Mesenchymal stem cell (in vitro differentiated cells and primary cell): ENCODE results near the gene SLC6A1.
A peak's percentile ranks its signal among the peaks of the same experiment; 100 is the strongest.
"Not testable (repeated sequence)": the region's sequence is repeated elsewhere in the genome, so short reads cannot be mapped to it uniquely, and the experiment has no call there.

Experiments used
- DNase-seq: peaks from one replicate; pipeline ENCODE4 v3.0.0-alpha.2; 2013
- H2AFZ ChIP-seq: one replicate; pipeline ENCODE4 v1.6.1; 2013; ENCODE audit warnings: low read depth, mild to moderate bottlenecking, control low read depth, inconsistent platforms, low read length, moderate library complexity
- H2AK5ac ChIP-seq: 2 replicates; pipeline ENCODE4 v1.6.1; 2013; ENCODE audit warnings: low read length, moderate library complexity, mild to moderate bottlenecking, inconsistent platforms; ENCODE audit not compliant: severe bottlenecking
- H2BK120ac ChIP-seq: one replicate; pipeline ENCODE4 v1.6.1; 2013; ENCODE audit warnings: low read depth, mild to moderate bottlenecking, inconsistent platforms, low read length, moderate library complexity
- H2BK12ac ChIP-seq, 2 experiments: one replicate each; pipeline ENCODE4 v1.6.1; 2013; ENCODE audit warnings: inconsistent platforms in 2 of 2, low read length in 2 of 2, mild to moderate bottlenecking in 2 of 2, moderate library complexity in 2 of 2, control low read depth in 1 of 2
- H2BK15ac ChIP-seq: one replicate; pipeline ENCODE4 v1.6.1; 2013; ENCODE audit warnings: mild to moderate bottlenecking, low read depth, inconsistent platforms; ENCODE audit not compliant: poor library complexity, severe bottlenecking
- H2BK5ac ChIP-seq: 2 replicates; pipeline ENCODE4 v1.6.1; 2013; ENCODE audit warnings: low read depth, mild to moderate bottlenecking, low read length, control low read depth, inconsistent platforms; ENCODE audit not compliant: poor library complexity, severe bottlenecking
- H3K14ac ChIP-seq, 2 experiments: one replicate each; pipeline ENCODE4 v1.6.1; 2013; ENCODE audit warnings: inconsistent platforms in 2 of 2, low read length in 2 of 2, control low read depth in 1 of 2, mild to moderate bottlenecking in 1 of 2, moderate library complexity in 1 of 2
- H3K18ac ChIP-seq, 2 experiments: one replicate each; pipeline ENCODE4 v1.6.1; 2013; ENCODE audit warnings: inconsistent platforms in 2 of 2, low read length in 2 of 2, control low read depth in 1 of 2, low read depth in 1 of 2, mild to moderate bottlenecking in 1 of 2
- H3K23ac ChIP-seq, 2 experiments: one replicate each; pipeline ENCODE4 v1.6.1; 2013; ENCODE audit warnings: inconsistent platforms in 2 of 2, low read length in 2 of 2, mild to moderate bottlenecking in 2 of 2, moderate library complexity in 2 of 2, control low read depth in 1 of 2
- H3K27ac ChIP-seq: 2 replicates; pipeline ENCODE4 v1.5.1; 2013; ENCODE audit warnings: mild to moderate bottlenecking, moderate library complexity, low read length, control low read depth, inconsistent platforms; ENCODE audit not compliant: poor library complexity, severe bottlenecking
- H3K27me3 ChIP-seq, 2 experiments: 2 replicates each; pipeline versions ENCODE4 v1.6.1 to v1.7.0; 2013; ENCODE audit warnings: low read length in 2 of 2, mild to moderate bottlenecking in 2 of 2, moderate library complexity in 2 of 2, control low read depth in 1 of 2, inconsistent platforms in 1 of 2; ENCODE audit not compliant: control insufficient read depth in 1 of 2, insufficient read depth in 1 of 2
- H3K36me3 ChIP-seq, 2 experiments: 2 replicates each; pipeline versions ENCODE4 v1.6.1 to v1.7.0; 2013; ENCODE audit warnings: low read length in 2 of 2, control low read depth in 1 of 2, inconsistent platforms in 1 of 2, low read depth in 1 of 2, mild to moderate bottlenecking in 1 of 2; ENCODE audit not compliant: insufficient read depth in 2 of 2, control insufficient read depth in 1 of 2
- H3K4ac ChIP-seq, 2 experiments: one replicate each; pipeline ENCODE4 v1.6.1; 2013; ENCODE audit warnings: inconsistent platforms in 2 of 2, low read length in 2 of 2, mild to moderate bottlenecking in 2 of 2, moderate library complexity in 2 of 2, control low read depth in 1 of 2, low read depth in 1 of 2
- H3K4me1 ChIP-seq: 2 replicates; pipeline ENCODE4 v1.6.1; 2013; ENCODE audit warnings: low read depth, low read length, control low read depth; ENCODE audit not compliant: control insufficient read depth, insufficient read depth
- H3K4me2 ChIP-seq: 2 replicates; pipeline ENCODE4 v1.6.1; 2013; ENCODE audit warnings: low read length, mild to moderate bottlenecking, inconsistent platforms; ENCODE audit not compliant: poor library complexity, severe bottlenecking
- H3K4me3 ChIP-seq, 2 experiments: 2 replicates each; pipeline versions ENCODE4 v1.5.1 to v1.7.0; 2013; ENCODE audit warnings: low read length in 2 of 2, mild to moderate bottlenecking in 2 of 2, control low read depth in 1 of 2, low read depth in 1 of 2; ENCODE audit not compliant: insufficient read depth in 1 of 2
- H3K79me1 ChIP-seq: replicated peaks from 2 replicates; pipeline ENCODE4 v1.6.1; 2013; ENCODE audit warnings: mild to moderate bottlenecking, control low read depth, low read length, inconsistent platforms; ENCODE audit not compliant: poor library complexity, severe bottlenecking
- H3K9ac ChIP-seq: 2 replicates; pipeline ENCODE4 v1.7.0; 2013; ENCODE audit warnings: mild to moderate bottlenecking, low read length, moderate library complexity
- H3K9me3 ChIP-seq: 2 replicates; pipeline ENCODE4 v1.7.0; 2013; ENCODE audit warnings: mild to moderate bottlenecking, low read length; ENCODE audit not compliant: control insufficient read depth
- H4K8ac ChIP-seq: one replicate; pipeline ENCODE4 v1.6.1; 2013; ENCODE audit warnings: inconsistent platforms, mild to moderate bottlenecking, low read length, moderate library complexity
- H4K91ac ChIP-seq: one replicate; pipeline ENCODE4 v1.6.1; 2013; ENCODE audit warnings: mild to moderate bottlenecking, low read length, inconsistent platforms
- WGBS: methylation state at CpG from one replicate; pipeline ENCODE4 v1.1.7; 2013; ENCODE audit warnings: mixed read lengths; 5-methylcytosine and 5-hydroxymethylcytosine counted together

SLC6A1 gene

GRCh38 chr3:11060500-11061251, 68.1 kb downstream of the SLC6A1 start:
- WGBS: 18% methylated on average over 34 of the region's 35 CpGs
- no peak overlapping the region for H2BK5ac ChIP-seq
- no peak overlapping the region for H2BK120ac ChIP-seq
- H3K9me3 ChIP-seq: no peaks in the 10 kb centered on the region
- DNase-seq: peak; percentile 67
- H3K4me3 ChIP-seq: peak overlapping the region in 1 of 2 experiments; percentile 68
- peak overlapping the region; percentile 75 for H3K9ac ChIP-seq
- peaks cover 7% of the 10 kb centered on the region for H3K4me1 ChIP-seq
- H3K4ac ChIP-seq: no peak overlapping the region
- H3K36me3 ChIP-seq: no peaks in the 10 kb centered on the region
- H2AFZ ChIP-seq: peak overlapping the region; percentile 6
- H3K23ac ChIP-seq: peak overlapping the region in 1 of 2 experiments; percentile 61
- H2BK12ac ChIP-seq: peak overlapping the region in 1 of 2 experiments; percentile 40
- no peak overlapping the region for H3K27ac ChIP-seq
- peak overlapping the region; percentile 55 for H4K8ac ChIP-seq
- peak overlapping the region in 1 of 2 experiments; percentile 76 for H3K18ac ChIP-seq
- no peak overlapping the region for H2BK15ac ChIP-seq
- H4K91ac ChIP-seq: no peak overlapping the region
- no peaks in the 10 kb centered on the region for H3K79me1 ChIP-seq
- peak overlapping the region; percentile 66 for H3K4me2 ChIP-seq
- no peak overlapping the region for H2AK5ac ChIP-seq
- H3K14ac ChIP-seq: peak overlapping the region in 1 of 2 experiments; percentile 55
- peaks cover 15 to 34% of the 10 kb centered on the region in 2 experiments for H3K27me3 ChIP-seq

GRCh38 chr3:11061268-11061871, 68.8 kb downstream of the SLC6A1 start:
- H4K91ac ChIP-seq, H3K4me1 ChIP-seq, H2BK5ac ChIP-seq, H2AK5ac ChIP-seq, H3K79me1 ChIP-seq, H3K4ac ChIP-seq, H2BK120ac ChIP-seq, H3K36me3 ChIP-seq, H3K27ac ChIP-seq, H2BK12ac ChIP-seq, H3K18ac ChIP-seq, DNase-seq, H2BK15ac ChIP-seq, H3K9me3 ChIP-seq: not testable (repeated sequence)
- 39% methylated on average over 37 of the region's 41 CpGs for WGBS
- Histone ChIP-seq H3K4me2 (peak overlapping the region; percentile 66), H3K9ac (peak overlapping the region; percentile 75), H3K27me3 (peaks cover 8 to 27% of the 10 kb centered on the region in 2 experiments), H3K23ac (peak overlapping the region in 1 of 2 experiments; percentile 61), H4K8ac (peak overlapping the region; percentile 36), H3K4me3 (peak overlapping the region in 1 of 2 experiments; percentile 68), H3K14ac (peak overlapping the region in 1 of 2 experiments; percentile 55), H2AFZ (peak overlapping the region; percentile 6)

DNA sequence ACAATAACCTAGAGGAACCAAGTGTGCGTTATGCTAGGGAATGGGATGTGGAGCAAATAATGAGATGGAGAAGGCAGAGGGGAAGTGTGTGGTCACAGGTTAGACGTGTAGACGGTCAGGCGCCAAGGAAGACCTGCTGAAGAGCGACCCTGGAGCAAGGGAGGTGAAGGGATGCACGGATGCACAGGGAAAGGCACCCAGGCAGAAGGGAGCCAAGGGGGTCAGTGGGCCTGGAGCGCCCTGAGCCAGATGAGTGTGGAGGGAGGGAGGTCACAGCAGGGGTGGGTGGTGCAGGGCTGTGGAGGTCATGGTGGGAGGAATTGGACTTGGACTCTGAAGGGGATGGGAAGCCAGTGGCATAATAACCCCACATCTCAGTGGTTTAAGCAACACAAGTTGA, 70.2 kb downstream of the SLC6A1 start:
- Histone ChIP-seq H3K4ac (no peak overlapping the region), H3K4me3 (no peak overlapping the region), H2BK5ac (no peak overlapping the region), H3K27ac (no peak overlapping the region), H3K23ac (no peak overlapping the region), H3K36me3 (no peaks in the 10 kb centered on the region), H3K9me3 (peaks cover 4% of the 10 kb centered on the region), H3K4me1 (peaks cover 7% of the 10 kb centered on the region), H3K9ac (no peak overlapping the region), H2AFZ (no peak overlapping the region), H4K8ac (no peak overlapping the region), H3K27me3 (peaks cover 6 to 16% of the 10 kb centered on the region in 2 experiments), H4K91ac (no peak overlapping the region), H2BK120ac (no peak overlapping the region), H2BK12ac (no peak overlapping the region), H2BK15ac (no peak overlapping the region), H3K14ac (no peak overlapping the region), H3K18ac (no peak overlapping the region), H3K4me2 (no peak overlapping the region), H2AK5ac (no peak overlapping the region), H3K79me1 (no peaks in the 10 kb centered on the region)
- 75% methylated on average over 7 of the region's 7 CpGs for WGBS
- DNase-seq: no peak

GRCh38 chr3:11071096-11071755, 78.7 kb downstream of the SLC6A1 start:
- Histone ChIP-seq H3K9ac (no peak overlapping the region), H4K91ac (no peak overlapping the region), H3K4me2 (no peak overlapping the region), H3K9me3 (peaks cover 13% of the 10 kb centered on the region), H3K4me1 (no peaks in the 10 kb centered on the region), H2AK5ac (no peak overlapping the region), H3K4ac (no peak overlapping the region), H2BK15ac (no peak overlapping the region), H3K36me3 (no peaks in the 10 kb centered on the region), H2BK12ac (no peak overlapping the region), H3K27ac (no peak overlapping the region), H3K14ac (no peak overlapping the region), H2BK5ac (no peak overlapping the region), H3K27me3 (peaks cover 0 to 3% of the 10 kb centered on the region in 2 experiments), H3K79me1 (no peaks in the 10 kb centered on the region), H2AFZ (no peak overlapping the region), H4K8ac (no peak overlapping the region), H3K23ac (no peak overlapping the region), H2BK120ac (no peak overlapping the region), H3K18ac (no peak overlapping the region), H3K4me3 (no peak overlapping the region)
- no peak for DNase-seq
- 78% methylated on average over 25 of the region's 26 CpGs for WGBS
